HG03571 (cell line): ENCODE measurements around the gene SDR42E2.
"Not testable (repeated sequence)": the region's sequence is repeated elsewhere in the genome, so short reads cannot be mapped to it uniquely, and the experiment has no call there.

Experiments used
- ATAC-seq: cut with Tn5 transposase; IDR thresholded peaks from one replicate; pipeline ENCODE4 v1.9.1; 2021; ENCODE audit not compliant: unreplicated experiment

The SDR42E2 gene

DNA sequence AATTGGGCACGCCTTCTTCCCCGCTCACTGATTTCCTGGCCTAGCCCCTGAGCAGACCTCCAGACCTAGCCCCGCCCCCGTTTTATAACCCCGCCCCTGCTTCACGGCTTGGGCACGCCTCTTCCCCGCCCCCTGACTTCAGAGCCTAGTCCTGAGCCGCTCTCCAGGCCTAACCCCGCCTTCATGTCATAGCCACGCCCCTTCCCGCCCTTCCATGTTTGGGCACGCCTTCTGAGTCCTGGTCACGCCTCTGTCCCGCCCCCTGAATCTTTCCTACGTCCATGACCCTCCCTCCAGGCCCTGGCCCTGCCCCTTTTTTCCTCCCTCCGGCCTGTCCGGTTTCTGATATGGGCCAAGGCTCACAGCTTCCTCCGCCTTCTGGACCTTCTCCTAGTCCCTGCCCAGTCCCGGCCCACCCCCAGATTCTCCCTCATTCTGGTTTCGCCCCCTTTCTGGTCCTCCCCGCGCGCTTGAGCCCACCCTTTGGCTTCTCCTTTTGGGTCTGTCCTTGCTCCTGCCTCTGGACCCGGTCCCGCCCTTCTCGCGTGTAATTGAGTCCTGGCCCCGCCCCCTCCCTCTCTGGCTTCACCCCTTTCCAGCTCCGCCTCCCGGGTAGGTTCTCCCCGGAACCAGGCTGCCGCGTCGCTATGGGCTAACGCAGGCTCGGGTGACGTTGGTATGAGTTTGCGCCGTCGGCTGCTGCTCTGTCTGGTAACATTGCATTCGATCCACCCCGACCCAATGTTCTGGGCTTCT lies 28.6 kb downstream of the SDR42E2 start:
- ATAC-seq = peak; percentile 36

- no peak for ATAC-seq
These were observed 29.4 kb downstream of the SDR42E2 start for GRCh38 chr16:22191532-22192260.

DNA sequence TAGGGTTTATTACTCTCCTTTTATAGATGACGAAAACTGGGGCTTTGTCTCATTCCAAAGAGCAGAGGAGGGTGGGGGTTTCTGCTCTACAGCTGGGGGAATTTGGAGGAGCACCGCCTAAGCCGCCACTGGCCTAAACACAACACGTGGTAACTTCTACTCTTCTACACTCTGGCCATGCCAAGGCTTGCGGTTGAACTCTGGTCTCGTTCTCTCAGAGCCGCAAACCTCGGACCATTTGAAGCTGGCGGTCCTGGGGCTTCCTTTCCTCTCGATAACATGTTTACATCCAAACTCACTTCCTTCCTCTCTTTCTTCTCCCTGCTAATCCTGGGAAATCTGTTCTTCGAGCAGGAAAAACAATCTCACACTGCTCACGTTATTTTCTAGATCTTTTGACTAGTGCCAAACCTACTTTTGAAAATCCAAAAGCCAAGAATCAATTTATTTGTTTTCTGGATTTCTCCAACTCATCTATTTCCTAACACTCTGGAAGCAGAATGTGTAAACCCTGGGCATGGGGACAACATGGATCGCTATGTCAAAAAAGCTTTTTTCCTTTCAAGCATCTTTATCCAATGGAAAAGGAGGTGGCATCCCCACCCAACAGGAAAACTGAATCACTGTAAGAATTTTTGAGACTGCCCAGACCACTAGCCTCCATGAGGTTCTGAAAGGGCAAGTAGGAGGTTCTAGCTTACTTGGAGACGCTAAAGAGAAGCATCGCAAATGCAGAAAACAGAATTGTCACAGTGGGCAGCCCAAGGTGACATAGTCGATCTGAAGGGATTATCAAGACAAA lies 30.2 kb downstream of the SDR42E2 start:
- ATAC-seq = no peak

- no peak for ATAC-seq
These were observed 30.7 kb downstream of the SDR42E2 start for GRCh38 chr16:22193063-22193411.

- ATAC-seq = no peak
These were observed 32.6 kb downstream of the SDR42E2 start for GRCh38 chr16:22194707-22195444.

DNA sequence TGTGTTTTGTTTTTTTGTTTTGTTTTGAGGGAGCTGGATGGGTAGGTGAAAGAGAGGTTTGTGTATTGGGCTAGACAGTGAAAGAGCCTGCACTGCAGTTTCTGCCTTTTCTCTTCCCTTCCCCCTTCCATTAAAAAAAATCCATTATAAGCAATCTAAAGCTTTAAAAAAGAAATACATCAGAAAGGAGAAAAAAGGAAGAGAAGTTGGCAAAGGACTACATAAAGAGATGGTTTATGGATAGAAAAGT lies 33.1 kb downstream of the SDR42E2 start:
- ATAC-seq = no peak

DNA sequence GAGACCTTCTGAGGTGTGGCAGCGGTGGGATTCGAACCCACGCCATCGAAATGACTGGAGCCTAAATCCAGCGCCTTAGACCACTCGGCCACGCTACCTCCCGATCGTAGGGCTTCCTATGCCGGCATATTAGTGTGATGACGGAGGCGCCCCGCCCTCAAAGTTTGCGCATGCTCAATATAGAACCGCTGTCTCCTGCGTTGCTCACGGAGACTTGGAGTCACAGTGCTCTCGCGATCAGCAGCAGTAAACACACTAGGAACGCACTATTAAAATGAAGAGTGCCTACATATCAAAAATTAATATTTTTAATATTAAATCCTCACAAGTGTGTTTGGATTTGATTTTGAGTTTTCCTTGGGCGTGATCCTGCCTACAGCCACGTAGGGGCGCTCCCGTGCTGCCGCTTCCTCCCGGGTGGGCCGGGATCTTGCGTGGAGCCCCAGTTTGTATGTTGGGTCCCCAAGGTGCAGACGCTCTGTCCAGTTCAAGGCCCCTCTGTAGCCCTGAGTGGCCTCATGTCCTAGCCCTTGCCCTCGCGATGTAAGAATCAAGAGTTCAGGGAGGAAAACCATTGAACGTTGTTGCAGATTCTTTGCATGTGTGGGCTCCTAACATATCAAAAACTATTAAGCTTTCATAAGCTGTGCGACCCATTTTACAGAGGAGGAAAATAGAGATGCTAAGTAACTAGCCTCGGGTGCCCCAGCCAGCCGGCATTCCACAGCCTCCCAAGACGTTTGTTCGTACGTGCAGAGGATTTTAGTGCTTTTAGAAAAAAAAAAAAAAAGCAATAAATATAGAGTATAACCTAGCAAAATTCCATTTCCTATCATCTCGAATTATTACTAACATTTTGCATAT lies 33.6 kb downstream of the SDR42E2 start:
- no peak for ATAC-seq

GRCh38 chr16:22196559-22197168 lies 34.4 kb downstream of the SDR42E2 start:
- ATAC-seq = not testable (repeated sequence)

DNA sequence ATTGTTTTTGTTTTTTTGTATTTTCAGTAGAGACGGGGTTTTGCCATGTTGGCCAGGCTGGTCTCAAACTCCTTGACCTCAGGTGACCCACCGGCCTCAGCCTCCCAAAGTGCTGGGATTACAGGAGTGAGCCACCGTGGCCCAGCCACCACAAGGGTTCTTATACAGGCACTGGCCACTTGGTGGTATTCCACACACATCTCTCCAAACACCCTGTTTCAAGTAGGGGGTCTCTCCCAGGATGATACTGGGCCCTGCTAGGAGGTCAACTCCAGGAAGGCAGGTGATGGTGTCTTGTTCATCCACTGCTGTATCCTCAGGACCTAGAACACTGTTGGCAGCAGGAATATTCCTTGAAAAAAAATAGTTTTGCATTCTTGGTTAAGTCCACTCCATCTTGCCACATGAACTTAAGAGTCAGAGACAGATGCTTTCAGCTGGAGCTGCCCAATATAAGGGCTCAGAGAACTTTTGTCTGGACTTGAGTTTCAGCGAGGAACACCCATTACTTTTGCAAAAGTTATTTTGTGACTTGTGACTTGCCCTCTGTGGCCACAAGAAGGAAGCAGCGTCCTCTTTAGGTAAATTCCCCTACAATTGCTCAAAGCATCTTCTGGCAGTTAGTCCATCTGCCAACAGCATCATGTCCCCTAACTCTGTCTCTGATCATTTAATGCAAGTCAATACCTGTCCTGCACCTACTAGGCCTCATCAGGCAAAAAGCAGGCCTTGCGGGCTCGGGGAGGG lies 36.4 kb downstream of the SDR42E2 start:
- ATAC-seq = no peak

- no peak for ATAC-seq
These were observed 39.9 kb downstream of the SDR42E2 start for GRCh38 chr16:22202261-22202637.

DNA sequence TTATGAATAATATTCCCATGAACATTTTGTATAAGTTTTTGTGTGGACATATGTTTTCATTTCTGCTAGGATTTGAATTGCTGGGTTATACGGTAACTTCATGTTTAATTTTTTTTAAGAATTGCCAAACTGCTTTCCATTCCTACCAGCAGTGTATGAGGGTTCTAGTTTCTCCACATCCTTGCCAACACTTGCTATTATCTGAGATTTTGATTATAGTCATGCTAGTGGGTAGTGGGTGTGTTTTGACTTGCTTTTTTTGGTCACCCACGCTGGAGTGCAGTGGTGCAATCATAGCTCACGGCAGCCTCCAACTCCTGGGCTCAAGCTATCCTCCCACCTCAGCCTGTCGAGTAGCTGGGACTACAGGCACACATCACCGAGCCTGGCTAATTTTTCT lies 40.8 kb downstream of the SDR42E2 start:
- no peak for ATAC-seq

DNA sequence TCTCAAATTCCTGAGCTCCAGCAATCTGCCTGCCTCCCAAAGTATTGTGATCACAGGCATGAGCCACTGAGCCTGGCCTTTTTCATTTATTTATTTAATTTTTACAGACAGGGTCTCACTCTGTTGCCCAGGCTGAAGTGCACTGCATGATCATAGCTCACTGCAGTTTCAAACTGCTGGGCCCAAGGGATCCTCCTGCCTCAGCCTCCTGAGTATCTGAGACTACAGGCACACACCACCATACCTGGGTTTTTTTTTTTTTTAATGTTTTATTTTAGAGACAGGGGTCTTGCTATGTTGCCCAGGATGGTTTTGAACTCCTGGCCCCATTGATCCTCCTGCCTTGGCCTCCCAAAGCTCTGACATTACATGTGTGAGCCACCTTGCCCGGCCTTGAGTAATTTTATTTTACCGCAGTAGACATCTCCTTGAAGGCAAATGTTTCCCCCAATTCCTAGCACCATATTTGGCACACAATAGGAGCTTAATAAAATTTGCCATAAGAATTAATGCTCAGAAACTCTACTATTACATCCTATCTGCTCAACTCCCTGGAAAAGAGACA lies 41.9 kb downstream of the SDR42E2 start:
- no peak for ATAC-seq

DNA sequence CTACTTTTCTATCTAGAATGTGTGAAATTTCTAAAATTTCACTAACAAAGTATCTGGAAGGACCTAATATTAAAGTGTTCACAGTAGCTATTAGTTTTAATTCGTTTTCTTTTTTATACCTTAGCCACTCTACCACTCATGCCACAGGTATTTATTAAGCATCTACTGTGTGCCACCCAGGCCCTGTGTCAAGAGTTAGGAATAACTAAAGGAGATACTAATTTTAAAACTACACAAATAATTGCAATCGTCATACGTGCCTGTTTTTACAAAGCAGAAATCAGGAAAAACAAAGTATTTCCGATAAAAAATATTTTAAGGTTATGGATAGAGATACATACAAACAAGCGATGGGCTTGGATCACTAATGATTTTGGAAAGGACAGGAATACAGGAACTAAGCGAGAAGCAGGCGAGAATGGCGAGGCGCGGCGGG lies 43.3 kb downstream of the SDR42E2 start:
- ATAC-seq = no peak

GRCh38 chr16:22206013-22206841 lies 43.9 kb downstream of the SDR42E2 start, which contains the start of gene EEF2K:
Gene EEF2K, plus strand, starts transcription at chr16:22206278. Its CDS starts 19,452 bp downstream, at chr16:22225730.
- peak; percentile 84 for ATAC-seq

GRCh38 chr16:22206842-22207714 lies 44.8 kb downstream of the SDR42E2 start:
- ATAC-seq = peak; percentile 42

GRCh38 chr16:22207715-22208360 lies 45.5 kb downstream of the SDR42E2 start:
- ATAC-seq = no peak
